SU-DHL-6 (cell line): ENCODE results near the gene ZNF219.
A peak's percentile ranks its signal among the peaks of the same experiment; 100 is the strongest.

Experiments used
- H2AFZ ChIP-seq: fragments of 200-600 bp; sonication (generic); 2 replicates; pipeline ENCODE4 v1.6.1; 2014; ENCODE audit warnings: low read depth, mild to moderate bottlenecking, moderate library complexity, mixed read lengths, antibody characterized with exemption, low read length; ENCODE audit not compliant: severe bottlenecking
- H3F3A ChIP-seq: fragments of 200-600 bp; shearing (Covaris generic); 2 replicates; pipeline ENCODE4 v1.6.0; 2016; ENCODE audit warnings: antibody characterized with exemption, mild to moderate bottlenecking; ENCODE audit not compliant: insufficient read depth
- H3K27ac ChIP-seq: fragments of 200-600 bp; sonication (generic); 2 replicates; pipeline ENCODE4 v1.5.1; 2016; ENCODE audit warnings: low read depth, mild to moderate bottlenecking, low read length, moderate library complexity, mixed read lengths
- H3K27me3 ChIP-seq: fragments of 200-600 bp; sonication (generic), shearing (Covaris generic); 2 replicates; pipeline ENCODE4 v1.6.0; 2014; ENCODE audit warnings: mild to moderate bottlenecking, low read length
- H3K36me3 ChIP-seq: fragments of 200-600 bp; sonication (generic); 2 replicates; pipeline ENCODE4 v1.6.1; 2014; ENCODE audit warnings: mild to moderate bottlenecking, low read length, mixed read lengths
- H3K4me2 ChIP-seq: fragments of 300-600, 200-600 bp; shearing (Covaris generic), sonication (generic); 2 replicates; pipeline ENCODE4 v1.6.0; 2014; ENCODE audit warnings: low read length, low read depth, mild to moderate bottlenecking; ENCODE audit not compliant: poor library complexity, severe bottlenecking
- H3K4me3 ChIP-seq: fragments of 200-600 bp; sonication (generic); 2 replicates; pipeline ENCODE4 v1.5.1; 2014; ENCODE audit warnings: antibody characterized with exemption, low read length, mild to moderate bottlenecking, mixed read lengths; ENCODE audit not compliant: insufficient read depth, poor library complexity, severe bottlenecking
- H3K79me2 ChIP-seq: fragments of 200-600 bp; sonication (generic); 2 replicates; pipeline ENCODE4 v1.6.1; 2014; ENCODE audit warnings: mild to moderate bottlenecking, low read length, moderate library complexity; ENCODE audit not compliant: insufficient read depth
- H3K9ac ChIP-seq: fragments of 200-600 bp; sonication (generic); 2 replicates; pipeline ENCODE4 v1.7.0; 2014; ENCODE audit warnings: mild to moderate bottlenecking, low read length
- H3K9me2 ChIP-seq: fragments of 200-600 bp; sonication (generic); replicated peaks from 2 replicates; pipeline ENCODE4 v1.6.1; 2014; ENCODE audit warnings: low read length; ENCODE audit not compliant: insufficient read depth
- H3K9me3 ChIP-seq: fragments of 200-600 bp; sonication (generic); 2 replicates; pipeline ENCODE4 v1.6.1; 2014; ENCODE audit warnings: low read length, mixed read lengths; ENCODE audit not compliant: insufficient read depth
- H4K20me1 ChIP-seq: fragments of 200-600 bp; sonication (generic); 2 replicates; pipeline ENCODE4 v1.6.1; 2014; ENCODE audit warnings: low read depth, mild to moderate bottlenecking, antibody characterized with exemption, low read length, moderate library complexity, mixed read lengths
- CTCF ChIP-seq: fragments of 200-600 bp; sonication (generic); IDR thresholded peaks from one replicate; pipeline ENCODE4 v1.5.1; 2017; ENCODE audit warnings: antibody characterized with exemption, mild to moderate bottlenecking, low read length, moderate library complexity; ENCODE audit not compliant: insufficient read depth, poor library complexity, severe bottlenecking
- EZH2phosphoT487 ChIP-seq: fragments of 200-600 bp; sonication (generic), shearing (Covaris generic); conservative IDR thresholded peaks from 2 replicates; pipeline ENCODE4 v1.6.1; 2018; ENCODE audit warnings: mild to moderate bottlenecking, antibody characterized with exemption, low read length, moderate library complexity, mixed read lengths

Gene ZNF219

DNA sequence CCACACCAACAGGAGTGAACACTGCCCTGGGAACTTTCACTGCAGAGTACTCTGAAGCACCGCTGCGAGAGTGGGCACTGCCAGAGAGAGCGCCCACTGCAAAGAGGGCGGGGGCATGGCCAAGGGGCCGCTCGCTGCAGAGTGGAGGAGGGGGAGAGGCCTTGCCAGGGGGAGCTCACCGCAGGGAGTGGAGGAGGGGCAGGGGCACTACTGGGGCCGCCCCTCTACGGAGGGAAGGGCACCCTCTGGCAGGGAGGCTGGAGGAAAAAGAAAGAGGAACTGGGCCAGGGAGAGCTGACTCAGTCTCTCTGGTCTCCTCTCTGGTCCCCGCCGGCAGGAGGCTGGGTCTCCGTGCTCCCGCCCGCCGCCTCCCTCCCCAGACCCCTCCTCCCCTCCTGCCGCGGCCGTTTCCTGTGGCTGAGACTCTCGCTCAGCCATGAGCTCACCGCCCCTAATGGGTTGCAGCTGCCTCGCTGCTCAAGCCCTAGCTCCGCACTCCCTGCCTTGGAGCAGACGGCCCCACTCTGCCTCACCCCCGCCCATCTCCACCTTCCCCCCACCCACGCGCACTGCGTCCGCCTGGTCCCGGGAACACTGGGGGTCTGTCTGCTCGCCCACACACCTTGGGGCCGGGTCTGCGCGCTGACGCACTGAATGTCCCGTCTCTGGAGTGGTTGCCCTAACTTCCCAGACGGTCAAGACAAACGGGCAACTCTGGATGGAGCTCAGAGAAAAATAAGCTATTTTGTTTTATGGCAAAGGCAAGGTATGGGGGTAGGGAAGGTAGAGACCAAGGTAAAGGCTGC, 27.0 kb downstream of the ZNF219 start:
- H3K9ac ChIP-seq = peak overlapping the region; percentile 33; the same call in 1 of the 2 replicates

GRCh38 chr14:21070610-21071224, 27.7 kb downstream of the ZNF219 start:
- Histone ChIP-seq H3K27me3 (no peaks in the 10 kb centered on the region), H2AFZ (no peak overlapping the region)

More for the DNA sequence above, 27.0 kb downstream of the ZNF219 start:
- H3K4me2 ChIP-seq = peak overlapping the region; percentile 61
- H3K79me2 ChIP-seq = no peaks in the 10 kb centered on the region
- H3K36me3 ChIP-seq = no peaks in the 10 kb centered on the region
- no peaks in the 10 kb centered on the region for H3F3A ChIP-seq
- no peaks in the 10 kb centered on the region for H3K9me2 ChIP-seq
- H3K27me3 ChIP-seq = no peaks in the 10 kb centered on the region
- no peaks in the 10 kb centered on the region for H4K20me1 ChIP-seq
- TF ChIP-seq CTCF (no peak), EZH2phosphoT487 (no peak)
- H3K27ac ChIP-seq = no peak overlapping the region
- H3K9me3 ChIP-seq = no peaks in the 10 kb centered on the region
- no peak overlapping the region for H2AFZ ChIP-seq
- H3K4me3 ChIP-seq = peak overlapping the region; percentile 20

DNA sequence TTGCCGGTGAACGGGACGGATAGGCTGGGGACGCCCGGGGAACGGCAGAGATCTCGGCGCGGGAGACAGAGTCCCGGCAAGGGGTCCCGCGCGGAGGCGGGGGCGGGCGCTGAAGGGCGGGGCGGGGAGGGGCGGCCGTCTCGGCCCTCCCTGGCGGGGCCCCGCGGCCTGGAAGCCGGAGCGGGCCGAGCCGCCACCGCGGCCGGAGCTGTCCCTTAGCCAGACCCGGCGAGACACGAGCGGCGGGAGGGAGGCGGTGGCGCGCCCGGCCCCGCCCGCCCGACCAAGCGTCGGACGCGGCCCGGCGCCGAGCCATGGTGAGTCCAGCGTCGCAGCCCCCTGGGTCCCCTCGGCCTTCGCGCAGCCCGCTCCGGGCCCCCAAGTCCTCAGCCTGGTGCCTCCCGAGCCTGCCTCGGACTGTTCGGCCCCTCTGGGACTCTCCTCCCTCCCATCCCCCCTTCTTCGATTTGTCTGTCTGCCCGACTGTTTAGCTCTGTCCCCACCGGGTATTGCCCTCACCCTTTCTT, 28.3 kb downstream of the ZNF219 start, which contains the start of gene ARHGEF40:
TSS of gene ARHGEF40 (plus strand) at position 222 of the 527 bp plus-strand sequence. CDS start at position 315, 93 bp downstream.
- Histone ChIP-seq H3K9me3 (no peaks in the 10 kb centered on the region), H3F3A (no peaks in the 10 kb centered on the region), H4K20me1 (no peaks in the 10 kb centered on the region), H3K27ac (no peak within 1 kb of the TSS), H3K4me2 (peak within 1 kb of the TSS; percentile 61), H3K79me2 (no peaks in the 10 kb centered on the region), H3K9me2 (no peaks in the 10 kb centered on the region), H3K4me3 (peak within 1 kb of the TSS; percentile 39), H3K36me3 (no peaks in the 10 kb centered on the region), H3K9ac (peak within 1 kb of the TSS; percentile 33; the same call in 1 of the 2 replicates), H3K27me3 (no peaks in the 10 kb centered on the region), H2AFZ (no peak within 1 kb of the TSS)
- TF ChIP-seq CTCF (no peak), EZH2phosphoT487 (no peak)

More at GRCh38 chr14:21070610-21071224, 27.7 kb downstream of the ZNF219 start:
- Histone ChIP-seq H3K4me2 (peak overlapping the region; percentile 61), H3K9ac (peak overlapping the region; percentile 33; the same call in 1 of the 2 replicates), H3K27ac (no peak overlapping the region), H3K9me3 (no peaks in the 10 kb centered on the region), H3K9me2 (no peaks in the 10 kb centered on the region), H3K4me3 (peak overlapping the region; percentile 39), H3K79me2 (no peaks in the 10 kb centered on the region), H3K36me3 (no peaks in the 10 kb centered on the region), H4K20me1 (no peaks in the 10 kb centered on the region), H3F3A (no peaks in the 10 kb centered on the region)
- TF ChIP-seq EZH2phosphoT487 = 0 out of 2 replicates have a peak, but pooled peaks have one; percentile 60
- no peak for TF ChIP-seq CTCF
